Measurements from ENCODE around the gene TAS1R1.

TAS1R1 gene

GRCh38 chr1:6578624-6579373, 23.7 kb downstream of the TAS1R1 start:
- Mint-ChIP-seq H3K27me3 (no peaks in the 10 kb centered on the region), H3K36me3 (no peaks in the 10 kb centered on the region), H3K9me3 (no peaks in the 10 kb centered on the region), H3K4me1 (peaks cover 36% of the 10 kb centered on the region), H3K27ac (no peak overlapping the region), H3K4me3 (peak overlapping the region; percentile 95)

- no peaks in the 10 kb centered on the region for H3K27me3 Mint-ChIP-seq
- peak within 1 kb of the TSS; percentile 95 for H3K4me3 Mint-ChIP-seq
- H3K4me1 Mint-ChIP-seq, result peaks cover 39% of the 10 kb centered on the region
- H3K9me3 Mint-ChIP-seq, result no peaks in the 10 kb centered on the region
- H3K36me3 Mint-ChIP-seq, result no peaks in the 10 kb centered on the region
- H3K27ac Mint-ChIP-seq, result peak within 1 kb of the TSS; percentile 98
These were observed 24.4 kb downstream of the TAS1R1 start, which contains the start of gene ZBTB48 for GRCh38 chr1:6579374-6580118. ZBTB48 (plus strand) TSS chr1:6579994; CDS start chr1:6580610, 616 bp downstream.

- H3K4me1 Mint-ChIP-seq, result peaks cover 46% of the 10 kb centered on the region
- no peaks in the 10 kb centered on the region for H3K36me3 Mint-ChIP-seq
- peak overlapping the region; percentile 98 for H3K27ac Mint-ChIP-seq
- H3K4me3 Mint-ChIP-seq, result peak overlapping the region; percentile 95
- H3K9me3 Mint-ChIP-seq, result no peaks in the 10 kb centered on the region
- H3K27me3 Mint-ChIP-seq, result no peaks in the 10 kb centered on the region
These were observed 25.0 kb downstream of the TAS1R1 start for GRCh38 chr1:6580119-6580592.

- Mint-ChIP-seq H3K36me3 (no peaks in the 10 kb centered on the region), H3K4me1 (peaks cover 47% of the 10 kb centered on the region), H3K27ac (peak overlapping the region; percentile 76), H3K4me3 (peak overlapping the region; percentile 95), H3K9me3 (no peaks in the 10 kb centered on the region), H3K27me3 (no peaks in the 10 kb centered on the region)
These were observed 25.7 kb downstream of the TAS1R1 start for GRCh38 chr1:6580593-6581409.

GRCh38 chr1:6581561-6582305, 26.6 kb downstream of the TAS1R1 start:
- no peaks in the 10 kb centered on the region for H3K27me3 Mint-ChIP-seq
- H3K36me3 Mint-ChIP-seq, result no peaks in the 10 kb centered on the region
- peak overlapping the region; percentile 95 for H3K4me3 Mint-ChIP-seq
- no peaks in the 10 kb centered on the region for H3K9me3 Mint-ChIP-seq
- peak overlapping the region; percentile 52 for H3K27ac Mint-ChIP-seq
- H3K4me1 Mint-ChIP-seq, result peaks cover 51% of the 10 kb centered on the region

GRCh38 chr1:6582370-6582769, 27.3 kb downstream of the TAS1R1 start:
- H3K36me3 Mint-ChIP-seq, result no peaks in the 10 kb centered on the region
- H3K4me1 Mint-ChIP-seq, result peaks cover 53% of the 10 kb centered on the region
- peak overlapping the region; percentile 61 for H3K4me3 Mint-ChIP-seq
- H3K27ac Mint-ChIP-seq, result peak overlapping the region; percentile 18
- H3K27me3 Mint-ChIP-seq, result no peaks in the 10 kb centered on the region
- H3K9me3 Mint-ChIP-seq, result no peaks in the 10 kb centered on the region

GRCh38 chr1:6584126-6585080, 29.3 kb downstream of the TAS1R1 start:
- Mint-ChIP-seq H3K36me3 (no peaks in the 10 kb centered on the region), H3K4me3 (no peak overlapping the region), H3K27ac (no peak overlapping the region), H3K9me3 (no peaks in the 10 kb centered on the region), H3K27me3 (no peaks in the 10 kb centered on the region), H3K4me1 (peaks cover 53% of the 10 kb centered on the region)

- Mint-ChIP-seq H3K27ac (no peak overlapping the region), H3K9me3 (no peaks in the 10 kb centered on the region), H3K4me3 (no peak overlapping the region), H3K4me1 (peaks cover 46% of the 10 kb centered on the region), H3K27me3 (no peaks in the 10 kb centered on the region), H3K36me3 (no peaks in the 10 kb centered on the region)
These were observed 30.1 kb downstream of the TAS1R1 start for GRCh38 chr1:6585081-6585722.

GRCh38 chr1:6585841-6586240, 30.7 kb downstream of the TAS1R1 start:
- no peaks in the 10 kb centered on the region for H3K36me3 Mint-ChIP-seq
- peaks cover 47% of the 10 kb centered on the region for H3K4me1 Mint-ChIP-seq
- no peaks in the 10 kb centered on the region for H3K27me3 Mint-ChIP-seq
- no peak overlapping the region for H3K4me3 Mint-ChIP-seq
- H3K9me3 Mint-ChIP-seq, result no peaks in the 10 kb centered on the region
- no peak overlapping the region for H3K27ac Mint-ChIP-seq

- Mint-ChIP-seq H3K36me3 (no peaks in the 10 kb centered on the region), H3K4me1 (peaks cover 47% of the 10 kb centered on the region), H3K9me3 (no peaks in the 10 kb centered on the region), H3K4me3 (no peak overlapping the region), H3K27me3 (no peaks in the 10 kb centered on the region), H3K27ac (no peak overlapping the region)
These were observed 31.3 kb downstream of the TAS1R1 start for GRCh38 chr1:6586404-6586816.

- H3K9me3 Mint-ChIP-seq, result no peaks in the 10 kb centered on the region
- H3K27me3 Mint-ChIP-seq, result no peaks in the 10 kb centered on the region
- H3K4me3 Mint-ChIP-seq, result no peak overlapping the region
- no peaks in the 10 kb centered on the region for H3K36me3 Mint-ChIP-seq
- no peak overlapping the region for H3K27ac Mint-ChIP-seq
- H3K4me1 Mint-ChIP-seq, result peaks cover 47% of the 10 kb centered on the region
These were observed 32.3 kb downstream of the TAS1R1 start for GRCh38 chr1:6587261-6588005.

- no peaks in the 10 kb centered on the region for H3K27me3 Mint-ChIP-seq
- peaks cover 46% of the 10 kb centered on the region for H3K4me1 Mint-ChIP-seq
- no peak overlapping the region for H3K27ac Mint-ChIP-seq
- no peak overlapping the region for H3K4me3 Mint-ChIP-seq
- no peaks in the 10 kb centered on the region for H3K9me3 Mint-ChIP-seq
- H3K36me3 Mint-ChIP-seq, result no peaks in the 10 kb centered on the region
These were observed 33.2 kb downstream of the TAS1R1 start for GRCh38 chr1:6588128-6588892.

All from activated naive CD4-positive, alpha-beta T cell treated with anti-CD3 and anti-CD28 coated beads, Interleukin-2, amount 50 U/mL, for 24 hours (primary cell).